HG03064 (cell line): Measurements from ENCODE around the gene COL23A1.

ENCODE experiments used
- ATAC-seq: cut with Tn5 transposase; IDR thresholded peaks from one replicate; pipeline ENCODE4 v1.9.1; 2021; ENCODE audit warnings: low read depth; ENCODE audit not compliant: unreplicated experiment

The COL23A1 gene

GRCh38 chr5:178466342-178466741 is 123.9 kb downstream of the COL23A1 start:
- ATAC-seq: no peak

GRCh38 chr5:178465861-178466288 is 124.3 kb downstream of the COL23A1 start:
- ATAC-seq: no peak

GRCh38 chr5:178465228-178465860 is 124.8 kb downstream of the COL23A1 start:
- ATAC-seq: no peak

- ATAC-seq: no peak
Measured at GRCh38 chr5:178464431-178465048, 125.7 kb downstream of the COL23A1 start.

GRCh38 chr5:178463321-178464155 is 126.7 kb downstream of the COL23A1 start:
- ATAC-seq: no peak

- no peak for ATAC-seq
Measured at GRCh38 chr5:178462816-178463215, 127.4 kb downstream of the COL23A1 start.

- no peak for ATAC-seq
Measured at GRCh38 chr5:178462076-178462475, 128.1 kb downstream of the COL23A1 start.

GRCh38 chr5:178461004-178461730 is 129.0 kb downstream of the COL23A1 start:
- no peak for ATAC-seq

GRCh38 chr5:178460598-178460997 is 129.6 kb downstream of the COL23A1 start:
- ATAC-seq: no peak

- no peak for ATAC-seq
Measured at GRCh38 chr5:178460174-178460573, 130.0 kb downstream of the COL23A1 start.

GRCh38 chr5:178458140-178458539 is 132.1 kb downstream of the COL23A1 start:
- no peak for ATAC-seq

GRCh38 chr5:178457471-178457870 is 132.7 kb downstream of the COL23A1 start:
- no peak for ATAC-seq

- ATAC-seq: no peak
Measured at GRCh38 chr5:178455480-178455835, 134.7 kb downstream of the COL23A1 start.

GRCh38 chr5:178454821-178455479 is 135.2 kb downstream of the COL23A1 start:
- ATAC-seq: no peak

GRCh38 chr5:178454303-178454702 is 135.9 kb downstream of the COL23A1 start:
- no peak for ATAC-seq

- no peak for ATAC-seq
Measured at GRCh38 chr5:178453224-178453623, 137.0 kb downstream of the COL23A1 start.

- ATAC-seq: no peak
Measured at GRCh38 chr5:178450121-178451028, 139.8 kb downstream of the COL23A1 start.

GRCh38 chr5:178449163-178450070 is 140.8 kb downstream of the COL23A1 start:
- ATAC-seq: no peak
